ENCODE results near the gene CAND2.

DNA sequence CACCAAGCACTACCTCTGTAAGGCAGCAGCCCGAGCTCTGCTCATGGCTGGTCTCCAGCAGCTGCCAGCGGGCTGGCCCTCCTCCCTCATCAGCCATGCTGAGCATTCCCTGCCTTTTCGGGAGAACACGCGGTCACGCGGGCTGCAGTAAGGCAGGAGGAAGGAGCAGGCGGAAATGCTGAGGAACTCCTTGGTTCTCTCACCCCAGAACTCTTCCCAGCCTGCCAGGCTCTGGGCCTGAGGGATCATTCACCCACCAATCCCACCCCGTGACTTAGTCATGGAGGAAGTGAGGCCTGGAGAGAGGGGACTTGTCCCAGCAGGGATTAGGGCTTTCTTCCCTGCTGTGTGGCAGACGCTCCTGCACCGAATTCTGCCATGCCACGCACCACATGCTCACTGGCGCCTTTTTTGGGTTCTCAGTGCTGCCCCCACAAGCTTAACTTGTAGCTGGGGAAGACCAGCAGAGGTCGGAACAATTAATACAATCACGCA lies 87.8 kb downstream of the CAND2 start:
- TF ChIP-seq SUZ12 (IDR thresholded peaks at IDR 0.05; ENCODE audit: extremely low read depth, insufficient read depth, insufficient read length) (no peak), YY1 (IDR thresholded peaks at IDR 0.05; ENCODE audit: insufficient read depth, insufficient read length) (no peak), ZNF274 (IDR thresholded peaks at IDR 0.05; ENCODE audit: low read depth, low read length) (no peak)

Data from NT2/D1 (cell line).